8988T (cell line): ENCODE results near the gene CX3CR1.
A peak's percentile ranks its signal among the peaks of the same experiment; 100 is the strongest.
"Not testable (repeated sequence)": the region's sequence is repeated elsewhere in the genome, so short reads cannot be mapped to it uniquely, and the experiment has no call there.

Experiments
- DNase-seq: peaks from one replicate; pipeline ENCODE4 v3.0.0; 2011

CX3CR1 gene

GRCh38 chr3:39263576-39263975 lies 16.3 kb downstream of the CX3CR1 start:
- no peak for DNase-seq

DNA sequence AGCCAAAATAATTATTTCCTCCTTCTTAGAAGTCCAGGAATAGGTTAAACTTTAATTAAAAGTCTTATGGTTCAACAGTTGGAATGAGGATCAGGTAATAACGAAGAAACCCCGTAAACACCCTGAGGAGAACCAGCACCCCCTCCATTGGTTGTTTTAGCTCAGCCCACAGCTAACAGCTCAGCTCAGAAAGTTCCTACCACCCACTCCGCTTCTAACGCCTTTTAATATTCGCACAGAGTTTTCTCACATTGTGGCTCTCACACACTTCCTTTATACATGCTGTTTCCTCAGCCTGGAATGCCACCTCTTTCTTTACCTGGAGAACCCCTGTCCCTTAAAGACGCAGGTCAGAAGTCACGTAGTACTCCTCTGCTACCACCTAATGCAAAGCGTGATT lies 17.0 kb downstream of the CX3CR1 start:
- DNase-seq: no peak

DNA sequence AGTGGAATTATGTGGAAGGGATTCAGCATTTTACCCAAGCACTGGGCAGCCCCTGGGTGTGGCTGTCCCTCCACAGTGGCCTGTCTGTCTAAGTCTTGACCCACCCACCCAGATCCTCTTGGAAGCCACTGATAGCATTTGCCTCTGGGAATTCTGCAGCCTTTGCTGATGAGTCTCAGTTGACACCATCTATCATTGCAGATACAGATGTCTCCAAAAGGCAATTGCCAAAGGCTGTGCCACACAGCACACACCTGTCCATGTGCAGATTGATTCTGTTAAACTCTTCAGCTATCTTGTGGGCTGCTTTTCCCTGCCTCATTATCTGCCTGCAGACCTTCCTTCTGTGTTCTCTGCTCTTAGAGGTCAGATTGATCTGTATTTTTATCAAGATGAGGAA lies 18.1 kb downstream of the CX3CR1 start:
- no peak for DNase-seq

DNA sequence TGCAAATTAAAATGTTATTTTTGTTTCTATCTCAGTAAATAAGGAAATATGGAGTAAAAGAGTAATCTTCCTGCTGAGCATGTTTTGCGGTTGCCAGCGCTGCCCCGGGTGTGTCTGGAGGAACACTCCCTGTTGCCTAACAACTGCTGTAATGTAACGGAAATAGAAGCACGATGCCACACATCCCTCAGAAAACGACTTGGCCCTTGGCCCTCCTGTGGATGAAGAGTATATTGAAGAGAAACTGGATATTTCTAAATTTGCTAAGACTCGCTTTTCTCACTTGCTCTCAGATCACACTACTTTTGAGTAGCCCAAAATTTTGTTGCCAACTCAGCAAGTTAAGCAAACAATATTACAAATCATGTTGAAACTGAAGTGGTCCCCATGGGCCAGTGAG lies 18.9 kb downstream of the CX3CR1 start:
- peak; percentile 50 for DNase-seq

DNA sequence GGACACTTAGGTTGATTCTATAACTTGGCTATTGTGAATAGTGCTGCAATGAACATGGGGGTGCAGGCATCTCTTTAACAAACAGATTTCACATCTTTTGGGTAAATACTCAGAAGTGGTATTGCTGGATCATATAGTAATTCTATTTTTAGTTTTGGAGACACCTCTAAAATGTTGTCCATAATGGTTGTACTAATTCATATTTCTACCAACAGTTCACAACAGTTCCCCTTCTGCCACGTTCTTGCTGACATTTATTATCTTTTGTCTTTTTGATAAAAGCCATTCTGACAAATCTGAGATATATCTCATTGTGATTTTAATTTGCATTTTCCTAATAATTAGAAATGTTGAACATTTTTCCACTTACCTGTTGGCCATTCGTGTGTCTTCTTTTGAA lies 19.5 kb downstream of the CX3CR1 start:
- no peak for DNase-seq

- DNase-seq: no peak
Measured at GRCh38 chr3:39255503-39256325, 24.1 kb downstream of the CX3CR1 start.

GRCh38 chr3:39254806-39255449 lies 24.9 kb downstream of the CX3CR1 start:
- no peak for DNase-seq

GRCh38 chr3:39251576-39251975 lies 28.3 kb downstream of the CX3CR1 start:
- DNase-seq: no peak

DNA sequence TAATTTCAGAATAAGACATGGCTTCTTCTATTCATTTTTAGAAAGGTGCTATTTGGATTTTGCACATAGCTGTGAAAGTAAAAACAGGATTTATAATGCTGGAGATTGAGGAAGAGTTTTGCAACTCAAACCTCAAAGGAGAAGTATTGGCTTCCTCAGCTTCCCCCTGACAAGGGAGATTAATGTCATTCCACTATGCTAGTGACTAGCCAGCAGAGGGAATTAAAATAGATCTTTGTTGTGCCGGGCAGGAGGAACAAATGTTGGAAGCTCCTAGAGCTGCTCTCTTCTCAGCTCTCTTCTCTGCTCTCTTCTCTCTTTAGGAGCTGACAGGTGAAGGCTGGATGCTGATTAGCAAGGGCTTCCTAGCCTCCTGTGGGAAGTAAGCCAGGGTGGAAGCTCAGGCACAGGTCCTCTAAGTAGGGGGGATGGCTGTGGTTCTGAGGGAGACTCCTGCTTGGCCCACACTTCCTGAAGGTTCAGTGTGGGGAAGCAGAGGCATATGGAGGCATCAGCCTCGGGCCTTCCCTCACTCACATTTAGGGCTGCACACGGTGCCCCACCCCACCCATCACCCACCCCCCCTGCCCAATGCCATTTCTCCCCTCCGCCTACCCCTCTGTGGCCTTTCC lies 29.6 kb downstream of the CX3CR1 start:
- no peak for DNase-seq

- DNase-seq: no peak
Measured at GRCh38 chr3:39249453-39250115, 30.3 kb downstream of the CX3CR1 start.

DNA sequence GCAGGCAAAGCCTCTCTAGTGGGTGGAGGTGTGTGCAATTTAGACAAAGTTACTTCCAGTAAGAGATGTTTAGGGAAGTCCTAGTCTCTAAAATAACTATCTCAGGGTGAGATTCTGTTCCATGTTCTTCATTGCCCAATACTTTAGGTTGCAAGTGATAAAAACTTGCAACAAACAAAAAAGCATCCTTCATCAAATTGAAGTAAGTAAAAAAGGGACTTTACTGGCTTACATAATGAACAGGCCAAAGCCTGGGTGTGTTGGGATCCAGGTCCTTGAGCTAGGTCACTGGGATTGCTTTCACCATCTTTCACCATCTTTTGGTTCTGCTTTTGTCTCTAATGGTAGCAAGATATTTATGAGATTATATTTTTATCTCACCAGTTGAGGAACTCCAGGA lies 38.3 kb downstream of the CX3CR1 start:
- no peak for DNase-seq

- no peak for DNase-seq
Measured at GRCh38 chr3:39237027-39237426, 42.8 kb downstream of the CX3CR1 start.

DNA sequence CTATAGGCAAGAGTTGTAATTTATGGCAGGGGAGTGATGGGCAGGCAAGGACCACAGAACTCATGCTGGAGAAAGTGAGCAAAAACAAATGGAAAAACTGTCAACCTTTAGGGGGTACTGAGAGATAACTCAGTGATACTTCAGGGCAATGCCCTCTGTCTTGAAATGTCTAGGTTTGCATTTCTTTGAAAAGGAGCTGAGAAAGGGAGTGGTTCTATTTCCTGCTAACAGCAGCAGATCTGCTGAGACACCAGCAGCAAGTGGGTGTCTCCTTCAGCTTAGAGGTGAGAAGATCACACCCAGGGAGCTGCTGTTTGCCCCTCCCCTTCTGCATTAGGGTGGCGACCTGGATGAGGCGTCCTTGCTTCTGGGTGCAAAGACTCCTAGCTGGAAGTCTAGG lies 45.2 kb downstream of the CX3CR1 start:
- DNase-seq: no peak

GRCh38 chr3:39232859-39233258 lies 47.0 kb downstream of the CX3CR1 start:
- no peak for DNase-seq

- DNase-seq: no peak
Measured at GRCh38 chr3:39230453-39230852, 49.4 kb downstream of the CX3CR1 start.

DNA sequence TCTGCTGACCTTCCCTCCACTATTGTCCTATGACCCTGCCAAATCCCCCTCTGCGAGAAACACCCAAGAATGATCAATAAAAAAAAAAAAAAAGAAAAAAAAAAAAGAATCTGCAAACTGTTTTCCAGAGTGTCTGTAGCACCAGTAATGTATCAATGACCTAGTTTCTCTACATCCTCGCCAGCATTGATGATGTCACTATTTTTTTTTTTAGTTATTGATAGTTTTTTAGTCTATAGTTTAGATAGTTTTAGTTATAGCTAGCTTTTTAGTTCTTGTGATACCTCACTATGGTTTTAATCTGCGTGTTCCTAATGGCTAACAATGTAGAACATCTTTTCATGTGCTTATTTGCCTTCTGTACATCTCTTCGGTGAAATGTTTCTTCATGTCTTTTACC lies 51.3 kb downstream of the CX3CR1 start:
- no peak for DNase-seq

GRCh38 chr3:39227596-39227995 lies 52.2 kb downstream of the CX3CR1 start:
- not testable (repeated sequence) for DNase-seq

- DNase-seq: no peak
Measured at GRCh38 chr3:39226106-39226741, 53.6 kb downstream of the CX3CR1 start.

- DNase-seq: no peak
Measured at GRCh38 chr3:39224288-39224687, 55.5 kb downstream of the CX3CR1 start.

- no peak for DNase-seq
Measured at GRCh38 chr3:39222939-39223338, 56.9 kb downstream of the CX3CR1 start.

DNA sequence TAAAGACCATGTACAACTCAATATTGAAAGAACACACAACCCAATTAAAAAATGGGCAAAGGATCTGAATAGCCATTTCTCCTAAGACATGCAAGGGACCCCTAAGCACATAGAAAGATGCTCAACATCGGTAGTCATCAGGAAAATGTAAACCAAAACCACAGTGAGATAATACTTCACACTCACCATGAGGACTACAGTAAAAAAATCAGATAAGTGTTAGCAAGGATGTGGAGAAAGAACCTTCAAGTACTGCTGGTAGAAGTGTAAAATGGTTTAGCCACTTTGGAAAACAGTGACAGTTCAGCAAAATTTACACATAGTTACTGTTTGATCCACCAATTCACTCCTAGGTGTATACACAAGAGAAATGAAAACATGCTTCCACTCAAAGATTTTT lies 57.4 kb downstream of the CX3CR1 start:
- no peak for DNase-seq

- DNase-seq: no peak
Measured at GRCh38 chr3:39221141-39221530, 58.7 kb downstream of the CX3CR1 start.
